Skeletal muscle cell (primary cell): ENCODE measurements around the gene SPATA20.

ENCODE experiments used
- DNase-seq: peaks from one replicate; pipeline ENCODE4 v3.0.0-alpha.2; 2010; ENCODE audit warnings: low read depth
- H3K4me3 ChIP-seq: 2 replicates; pipeline ENCODE4 v1.5.1; 2011; ENCODE audit warnings: low read depth, mild to moderate bottlenecking, control low read depth, low read length, moderate library complexity

SPATA20 gene

GRCh38 chr17:50547035-50547735, at the start of gene SPATA20:
TSS of gene SPATA20 (plus strand) at chr17:50547174. CDS start at chr17:50547209, 35 bp downstream.
- peak within 1 kb of the TSS; percentile 52 for H3K4me3 ChIP-seq
- peak; percentile 52 for DNase-seq

- no peak for DNase-seq
- H3K4me3 ChIP-seq, result no peak overlapping the region
These were observed 48.7 kb upstream of the SPATA20 start for GRCh38 chr17:50498021-50498874.

- H3K4me3 ChIP-seq, result no peak overlapping the region
- DNase-seq, result no peak
These were observed 47.7 kb upstream of the SPATA20 start for GRCh38 chr17:50499270-50499669.

- DNase-seq, result no peak
- H3K4me3 ChIP-seq, result no peak overlapping the region
These were observed 47.3 kb upstream of the SPATA20 start for GRCh38 chr17:50499721-50500120.

- DNase-seq, result no peak
- no peak overlapping the region for H3K4me3 ChIP-seq
These were observed 45.9 kb upstream of the SPATA20 start for GRCh38 chr17:50501054-50501453.

- no peak overlapping the region for H3K4me3 ChIP-seq
- no peak for DNase-seq
These were observed 44.5 kb upstream of the SPATA20 start for GRCh38 chr17:50502301-50502990.

- no peak overlapping the region for H3K4me3 ChIP-seq
- DNase-seq, result no peak
These were observed 41.3 kb upstream of the SPATA20 start for GRCh38 chr17:50505591-50506130.

- no peak for DNase-seq
- H3K4me3 ChIP-seq, result no peak overlapping the region
These were observed 40.7 kb upstream of the SPATA20 start for GRCh38 chr17:50506298-50506697.

- DNase-seq, result no peak
- H3K4me3 ChIP-seq, result peak within 1 kb of the TSS; percentile 48
These were observed 39.0 kb upstream of the SPATA20 start, which contains the start of gene MYCBPAP for GRCh38 chr17:50507871-50508572. TSS of gene MYCBPAP (plus strand) at chr17:50508439. CDS start at chr17:50508675, 236 bp downstream.

GRCh38 chr17:50508573-50509460, 38.2 kb upstream of the SPATA20 start:
- DNase-seq, result no peak
- peak overlapping the region; percentile 48 for H3K4me3 ChIP-seq

- DNase-seq, result no peak
- no peak overlapping the region for H3K4me3 ChIP-seq
These were observed 35.9 kb upstream of the SPATA20 start for GRCh38 chr17:50511058-50511457.

- DNase-seq, result no peak
- no peak overlapping the region for H3K4me3 ChIP-seq
These were observed 33.5 kb upstream of the SPATA20 start for GRCh38 chr17:50513495-50513894.

- H3K4me3 ChIP-seq, result no peak overlapping the region
- no peak for DNase-seq
These were observed 32.6 kb upstream of the SPATA20 start for GRCh38 chr17:50514388-50514787.

GRCh38 chr17:50514936-50515702, 31.9 kb upstream of the SPATA20 start:
- peak; percentile 79 for DNase-seq
- no peak overlapping the region for H3K4me3 ChIP-seq

GRCh38 chr17:50517011-50517410, 30.0 kb upstream of the SPATA20 start:
- no peak for DNase-seq
- no peak overlapping the region for H3K4me3 ChIP-seq

GRCh38 chr17:50517504-50518383, 29.2 kb upstream of the SPATA20 start:
- H3K4me3 ChIP-seq, result no peak overlapping the region
- no peak for DNase-seq
